HepG2 (cell line): ENCODE measurements around the gene EARS2. TPM values are rescaled to one million over a fixed set of nuclear protein-coding genes. Genes with fewer than 3 reads are reported as not detected.

Experiments
- BRD4 ChIP-seq: sonication (generic); formaldehyde crosslinking; IDR thresholded peaks from 2 replicates; pipeline ENCODE4 v1.4.0; 2020; ENCODE audit warnings: missing genetic modification reagents
- FOXA1 ChIP-seq, 2 experiments: fragments of 450-650 bp in 1 of 2; sonication (generic) in 1 of 2; formaldehyde crosslinking in 1 of 2; IDR thresholded peaks; 2 replicates each; pipeline versions ENCODE4 v1.4.0 to v1.6.1; 2016 to 2020; ENCODE audit warnings: missing genetic modification reagents in 1 of 2
- FOXP4 ChIP-seq: sonication (generic); formaldehyde crosslinking; IDR thresholded peaks from 2 replicates; pipeline ENCODE4 v1.4.0; 2020; ENCODE audit warnings: missing genetic modification reagents
- GATA4 ChIP-seq: sonication (generic); IDR thresholded peaks from 2 replicates; pipeline ENCODE4 v1.6.1; 2016; ENCODE audit warnings: antibody characterized with exemption, low read depth, borderline replicate concordance
- KLF15 ChIP-seq: sonication (generic); formaldehyde crosslinking; IDR thresholded peaks from 2 replicates; pipeline ENCODE4 v1.8.1; 2023; ENCODE audit warnings: borderline replicate concordance, mild to moderate bottlenecking, inconsistent platforms, missing genetic modification reagents, mixed read lengths
- MEIS1 ChIP-seq: sonication (generic); formaldehyde crosslinking; IDR thresholded peaks from 2 replicates; pipeline ENCODE4 v1.9.0; 2021; ENCODE audit warnings: mild to moderate bottlenecking, missing genetic modification reagents, moderate library complexity, borderline replicate concordance
- SMYD3 ChIP-seq: sonication (generic); formaldehyde crosslinking; IDR thresholded peaks from 2 replicates; pipeline ENCODE4 v1.8.1; 2023; ENCODE audit warnings: mild to moderate bottlenecking, missing genetic modification reagents
- SP1 ChIP-seq, 2 experiments: fragments of 450-650 bp in 1 of 2; sonication (generic) in 1 of 2; formaldehyde crosslinking in 1 of 2; IDR thresholded peaks; 2 replicates each; pipeline versions ENCODE4 v1.4.0 to v1.6.1; 2016 to 2020; ENCODE audit warnings: missing genetic modification reagents in 1 of 2
- ZBTB34 ChIP-seq: sonication (generic); formaldehyde crosslinking; IDR thresholded peaks from 2 replicates; pipeline ENCODE4 v1.8.0; 2022; ENCODE audit warnings: mild to moderate bottlenecking, missing genetic modification reagents
- ZFP1 ChIP-seq: IDR thresholded peaks from 2 replicates; pipeline ENCODE4 v1.6.1; 2016
- ZFX ChIP-seq: sonication (generic); formaldehyde crosslinking; IDR thresholded peaks from 2 replicates; pipeline ENCODE4 v1.4.0; 2020; ENCODE audit warnings: mild to moderate bottlenecking, low read depth, missing genetic modification reagents, moderate library complexity
- ZNF281 ChIP-seq: sonication (generic); formaldehyde crosslinking; IDR thresholded peaks from 2 replicates; pipeline ENCODE4 v1.4.0; 2020; ENCODE audit warnings: missing genetic modification reagents, borderline replicate concordance
- ZNF598 ChIP-seq: sonication (generic); formaldehyde crosslinking; IDR thresholded peaks from 2 replicates; pipeline ENCODE4 v1.5.1; 2020; ENCODE audit warnings: mild to moderate bottlenecking, missing genetic modification reagents, borderline replicate concordance
- ZSCAN22 ChIP-seq: sonication (generic); formaldehyde crosslinking; IDR thresholded peaks from 2 replicates; pipeline ENCODE4 v1.4.0; 2020; ENCODE audit warnings: mild to moderate bottlenecking, missing genetic modification reagents
- polyA plus RNA-seq, 8 experiments: library from polyadenylated mRNA; depleted of rRNA in 3 of 8; stranded (reverse) in 7 of 8; unstranded in 1 of 8; fragments of >200 nt; fragmentation: Illumina TruSeq in 4 of 8; extraction: Trizol in 4 of 8; gene quantifications; 2 replicates each; pipeline versions ENCODE4 v1.2.1 to v1.2.3, GENCODE V29; 2011 to 2016; ENCODE audit warnings: low read depth in 4 of 8, missing spikeins in 1 of 8, mixed read lengths in 1 of 8; ENCODE audit not compliant: insufficient read depth in 1 of 8
- total RNA-seq, 5 experiments: library from RNA; depleted of rRNA; stranded (reverse); fragments of >200 nt; fragmentation: Illumina TruSeq; extraction: Trizol; gene quantifications; 2 replicates each; pipeline ENCODE4 v1.2.3, GENCODE V29; 2016; ENCODE audit warnings: low read depth in 1 of 5
- TF ChIP-seq, protein P1 (sequence below): sonication (generic); formaldehyde crosslinking; conservative IDR thresholded peaks from 2 replicates; pipeline ENCODE4 v1.8.1; 2023; ENCODE audit warnings: missing genetic modification reagents
- TF ChIP-seq, protein P2 (sequence below): sonication (generic); formaldehyde crosslinking; IDR thresholded peaks from 2 replicates; pipeline ENCODE4 v1.8.0; 2023; ENCODE audit warnings: mild to moderate bottlenecking, missing genetic modification reagents
- TF ChIP-seq, protein P3 (sequence below): IDR thresholded peaks from 2 replicates; pipeline ENCODE4 v1.6.1; 2016; ENCODE audit warnings: missing biosample characterization, missing genetic modification reagents, low read depth

EARS2 gene
- total and polyA plus RNA-seq, 2 of the 13 experiments (the other 11 are each of a cell fraction or from before 2014, with no cell fraction given): 49.4 to 80.4 TPM

DNA sequence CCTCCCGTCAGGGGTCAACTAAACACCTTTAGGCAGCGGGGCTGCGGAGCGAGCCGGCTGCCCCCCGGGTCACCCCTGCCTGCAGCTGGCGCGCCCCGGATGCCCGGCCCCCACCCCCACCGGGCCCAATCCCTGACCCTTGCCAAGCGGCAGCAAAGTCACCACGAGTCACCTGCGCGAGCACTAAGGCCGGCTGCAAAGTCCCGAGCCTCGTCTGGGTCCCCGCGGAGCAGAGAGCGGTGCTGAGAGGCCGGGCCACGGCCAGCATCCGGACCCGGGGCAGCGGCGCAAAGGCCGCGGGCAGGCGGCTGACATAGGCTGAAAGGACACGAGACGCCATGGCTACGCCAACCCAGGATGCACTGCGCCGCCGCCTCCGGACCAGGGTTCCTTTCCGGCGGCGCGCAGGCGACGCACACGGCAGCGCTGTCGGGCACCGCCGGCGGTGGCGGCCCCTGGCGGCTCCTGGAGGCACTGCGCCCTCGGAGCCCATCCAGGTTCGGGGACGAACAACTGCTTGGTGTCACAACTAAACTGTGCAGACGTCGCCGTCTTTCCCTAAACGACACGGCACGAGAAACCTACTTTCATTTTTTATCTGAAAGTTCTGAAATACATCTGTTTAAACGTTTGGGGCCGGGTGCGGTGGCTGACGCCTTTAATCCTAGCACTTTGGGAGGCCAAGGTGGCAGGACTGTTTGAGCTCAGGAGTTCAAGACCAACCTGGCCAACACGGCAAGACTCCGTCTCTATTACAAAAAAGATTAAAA lies 39.0 kb upstream of the EARS2 start, which contains the start of gene NDUFAB1 (continued):
- TF ChIP-seq, protein P1, sequence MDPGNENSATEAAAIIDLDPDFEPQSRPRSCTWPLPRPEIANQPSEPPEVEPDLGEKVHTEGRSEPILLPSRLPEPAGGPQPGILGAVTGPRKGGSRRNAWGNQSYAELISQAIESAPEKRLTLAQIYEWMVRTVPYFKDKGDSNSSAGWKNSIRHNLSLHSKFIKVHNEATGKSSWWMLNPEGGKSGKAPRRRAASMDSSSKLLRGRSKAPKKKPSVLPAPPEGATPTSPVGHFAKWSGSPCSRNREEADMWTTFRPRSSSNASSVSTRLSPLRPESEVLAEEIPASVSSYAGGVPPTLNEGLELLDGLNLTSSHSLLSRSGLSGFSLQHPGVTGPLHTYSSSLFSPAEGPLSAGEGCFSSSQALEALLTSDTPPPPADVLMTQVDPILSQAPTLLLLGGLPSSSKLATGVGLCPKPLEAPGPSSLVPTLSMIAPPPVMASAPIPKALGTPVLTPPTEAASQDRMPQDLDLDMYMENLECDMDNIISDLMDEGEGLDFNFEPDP (CRISPR knock-in tag): 0 out of 2 replicates have a peak, but pooled peaks have one; percentile 3
- TF ChIP-seq, protein P2, sequence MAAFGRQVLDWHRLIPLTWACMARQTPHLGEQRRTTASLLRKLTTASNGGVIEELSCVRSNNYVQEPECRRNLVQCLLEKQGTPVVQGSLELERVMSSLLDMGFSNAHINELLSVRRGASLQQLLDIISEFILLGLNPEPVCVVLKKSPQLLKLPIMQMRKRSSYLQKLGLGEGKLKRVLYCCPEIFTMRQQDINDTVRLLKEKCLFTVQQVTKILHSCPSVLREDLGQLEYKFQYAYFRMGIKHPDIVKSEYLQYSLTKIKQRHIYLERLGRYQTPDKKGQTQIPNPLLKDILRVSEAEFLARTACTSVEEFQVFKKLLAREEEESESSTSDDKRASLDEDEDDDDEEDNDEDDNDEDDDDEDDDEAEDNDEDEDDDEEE: 0 out of 2 replicates have a peak, but pooled peaks have one; percentile 90
- peak; percentile 94 for TF ChIP-seq ZBTB34 (CRISPR knock-in tag)
- TF ChIP-seq ZSCAN22 (CRISPR knock-in tag): no peak
- TF ChIP-seq, protein P3, sequence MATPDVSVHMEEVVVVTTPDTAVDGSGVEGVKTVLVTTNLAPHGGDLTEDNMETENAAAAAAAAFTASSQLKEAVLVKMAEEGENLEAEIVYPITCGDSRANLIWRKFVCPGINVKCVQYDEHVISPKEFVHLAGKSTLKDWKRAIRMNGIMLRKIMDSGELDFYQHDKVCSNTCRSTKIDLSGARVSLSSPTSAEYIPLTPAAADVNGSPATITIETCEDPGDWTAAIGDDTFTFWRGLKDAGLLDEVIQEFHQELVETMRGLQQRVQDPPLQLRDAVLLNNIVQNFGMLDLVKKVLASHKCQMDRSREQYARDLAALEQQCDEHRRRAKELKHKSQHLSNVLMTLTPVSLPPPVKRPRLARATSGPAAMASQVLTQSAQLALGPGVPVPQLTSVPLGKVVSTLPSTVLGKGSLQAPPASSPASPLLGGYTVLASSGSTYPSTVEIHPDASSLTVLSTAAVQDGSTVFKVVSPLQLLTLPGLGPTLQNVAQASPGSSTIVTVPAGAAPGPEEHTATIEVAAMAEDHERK (CRISPR knock-in tag): peak; percentile 97
- peak; percentile 59; the same call in 1 of the 2 replicates for TF ChIP-seq ZNF281 (CRISPR knock-in tag)
- TF ChIP-seq BRD4 (CRISPR knock-in tag): peak; percentile 99
- peak; percentile 83 for TF ChIP-seq FOXP4
- TF ChIP-seq SMYD3: no peak; the same call in 1 of the 2 replicates
- TF ChIP-seq MEIS1 (CRISPR knock-in tag): peak; percentile 84
- peak; percentile 92; the same call in 1 of the 2 replicates for TF ChIP-seq KLF15 (CRISPR knock-in tag)
- TF ChIP-seq ZNF598 (CRISPR knock-in tag): peak; percentile 58; the same call in 1 of the 2 replicates
- TF ChIP-seq ZFP1: peak; percentile 7; the same call in 1 of the 2 replicates
- no peak for TF ChIP-seq SP1 (IDR thresholded peaks at IDR 0.05)
- peak; percentile 70 for TF ChIP-seq SP1 (CRISPR knock-in tag; IDR thresholded peaks at IDR 0.05)
- no peak for TF ChIP-seq GATA4
- TF ChIP-seq ZFX (CRISPR knock-in tag): peak; percentile 99
- TF ChIP-seq FOXA1 (IDR thresholded peaks at IDR 0.05): no peak
- TF ChIP-seq FOXA1 (CRISPR knock-in tag; IDR thresholded peaks at IDR 0.05): peak; percentile 67
